Karpas-422 (cell line): ENCODE measurements around the gene POU3F1. TPM values are rescaled to one million over a fixed set of nuclear protein-coding genes. Genes with fewer than 3 reads are reported as not detected.

Experiments
- DNase-seq: peaks from one replicate; pipeline ENCODE4 v3.0.0-alpha.2; 2015
- H2AFZ ChIP-seq: fragments of 200-600 bp; sonication (generic); 2 replicates; pipeline ENCODE4 v1.6.1; 2014; ENCODE audit warnings: antibody characterized with exemption, low read length, mixed read lengths
- H3K27ac ChIP-seq: fragments of 200-600 bp; sonication (generic); 2 replicates; pipeline ENCODE4 v1.5.1; 2014; ENCODE audit warnings: mild to moderate bottlenecking, low read length, moderate library complexity
- H3K27me3 ChIP-seq: fragments of 200-600 bp; sonication (generic); 2 replicates; pipeline ENCODE4 v1.6.1; 2014; ENCODE audit warnings: low read length, mixed read lengths
- H3K36me3 ChIP-seq: fragments of 200-600 bp; sonication (generic); 2 replicates; pipeline ENCODE4 v1.6.1; 2014; ENCODE audit warnings: low read length, mixed read lengths; ENCODE audit not compliant: insufficient read depth
- H3K4me1 ChIP-seq: fragments of 200-600 bp; sonication (generic); 2 replicates; pipeline ENCODE4 v1.6.1; 2014; ENCODE audit warnings: mild to moderate bottlenecking, low read length, mixed read lengths
- H3K4me2 ChIP-seq: fragments of 200-600 bp; sonication (generic); 2 replicates; pipeline ENCODE4 v1.6.1; 2014; ENCODE audit warnings: low read length, low read depth, mild to moderate bottlenecking; ENCODE audit not compliant: poor library complexity, severe bottlenecking
- H3K4me3 ChIP-seq: fragments of 200-600 bp; sonication (generic); 2 replicates; pipeline ENCODE4 v1.5.1; 2014; ENCODE audit warnings: mild to moderate bottlenecking, antibody characterized with exemption, low read length, mixed read lengths
- H3K79me2 ChIP-seq: fragments of 200-600 bp; sonication (generic); 2 replicates; pipeline ENCODE4 v1.6.1; 2014; ENCODE audit warnings: mild to moderate bottlenecking, low read length, mixed read lengths
- H3K9ac ChIP-seq: fragments of 200-600 bp; sonication (generic); 2 replicates; pipeline ENCODE4 v1.6.0; 2014; ENCODE audit warnings: low read length
- H3K9me2 ChIP-seq: fragments of 200-600 bp; sonication (generic), shearing (Covaris generic); replicated peaks from 2 replicates; pipeline ENCODE4 v1.6.0; 2014; ENCODE audit warnings: mild to moderate bottlenecking, low read length, moderate library complexity; ENCODE audit not compliant: insufficient read depth
- H3K9me3 ChIP-seq: fragments of 300-700, 200-600 bp; sonication (generic); 2 replicates; pipeline ENCODE4 v1.6.1; 2014; ENCODE audit warnings: low read length, mixed read lengths
- H4K20me1 ChIP-seq: fragments of 200-600 bp; sonication (generic); 2 replicates; pipeline ENCODE4 v1.6.1; 2014; ENCODE audit warnings: mild to moderate bottlenecking, antibody characterized with exemption, low read length, low read depth; ENCODE audit not compliant: insufficient read depth
- small RNA-seq: library from RNA; depleted of rRNA; stranded (forward); fragments of <200 nt; gene quantifications from one replicate; pipeline ENCODE3, GENCODE V24; 2014
- total RNA-seq: library from RNA; depleted of rRNA; stranded (reverse); fragments of >200 nt; shearing (Covaris generic); gene quantifications from 2 replicates; pipeline ENCODE4 v1.2.3, GENCODE V29; 2014; ENCODE audit warnings: low replicate concordance; rRNA removed

The POU3F1 gene
- total RNA-seq, 1 experiment from 2014 or later: not detected

DNA sequence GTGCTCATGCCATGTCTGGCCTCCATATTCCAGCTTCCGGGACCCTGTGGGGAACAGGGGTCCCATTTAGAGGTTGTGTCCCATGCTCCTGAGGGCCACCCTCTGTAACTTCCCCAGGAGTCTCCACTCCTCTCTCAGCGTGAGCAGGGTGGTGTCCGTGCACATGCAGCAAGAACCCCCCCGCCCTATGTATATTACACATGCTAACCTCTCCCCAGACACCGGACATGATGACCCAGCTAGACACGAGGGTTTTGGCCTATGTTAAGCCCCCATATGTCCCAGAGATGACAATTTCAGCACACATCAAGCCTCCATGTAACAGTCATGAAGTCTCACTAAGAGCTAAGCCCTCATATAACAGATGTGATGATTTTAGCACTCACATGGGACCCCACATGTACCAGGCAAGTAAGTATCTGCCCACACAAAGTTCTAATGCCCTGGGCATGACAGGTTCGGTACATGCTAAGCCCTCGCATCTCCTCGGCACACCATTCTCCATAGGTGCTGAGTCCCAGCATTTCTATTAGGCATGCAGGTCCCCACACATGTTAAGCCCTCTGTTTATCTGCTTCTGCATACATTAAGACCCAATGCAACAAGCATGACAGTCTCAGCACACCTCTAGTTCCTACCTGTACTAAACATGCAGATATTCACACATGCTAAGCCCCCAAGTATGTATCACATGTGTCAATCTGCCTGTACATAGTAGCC lies 48.3 kb downstream of the POU3F1 start:
- Histone ChIP-seq H4K20me1 (no peaks in the 10 kb centered on the region), H3K4me1 (no peaks in the 10 kb centered on the region), H3K9me3 (no peaks in the 10 kb centered on the region), H3K27me3 (no peaks in the 10 kb centered on the region), H3K36me3 (no peaks in the 10 kb centered on the region), H3K79me2 (no peaks in the 10 kb centered on the region), H2AFZ (no peak overlapping the region), H3K4me3 (no peak overlapping the region), H3K9me2 (no peaks in the 10 kb centered on the region), H3K9ac (no peak overlapping the region), H3K27ac (no peak overlapping the region), H3K4me2 (no peak overlapping the region)
- DNase-seq: no peak

DNA sequence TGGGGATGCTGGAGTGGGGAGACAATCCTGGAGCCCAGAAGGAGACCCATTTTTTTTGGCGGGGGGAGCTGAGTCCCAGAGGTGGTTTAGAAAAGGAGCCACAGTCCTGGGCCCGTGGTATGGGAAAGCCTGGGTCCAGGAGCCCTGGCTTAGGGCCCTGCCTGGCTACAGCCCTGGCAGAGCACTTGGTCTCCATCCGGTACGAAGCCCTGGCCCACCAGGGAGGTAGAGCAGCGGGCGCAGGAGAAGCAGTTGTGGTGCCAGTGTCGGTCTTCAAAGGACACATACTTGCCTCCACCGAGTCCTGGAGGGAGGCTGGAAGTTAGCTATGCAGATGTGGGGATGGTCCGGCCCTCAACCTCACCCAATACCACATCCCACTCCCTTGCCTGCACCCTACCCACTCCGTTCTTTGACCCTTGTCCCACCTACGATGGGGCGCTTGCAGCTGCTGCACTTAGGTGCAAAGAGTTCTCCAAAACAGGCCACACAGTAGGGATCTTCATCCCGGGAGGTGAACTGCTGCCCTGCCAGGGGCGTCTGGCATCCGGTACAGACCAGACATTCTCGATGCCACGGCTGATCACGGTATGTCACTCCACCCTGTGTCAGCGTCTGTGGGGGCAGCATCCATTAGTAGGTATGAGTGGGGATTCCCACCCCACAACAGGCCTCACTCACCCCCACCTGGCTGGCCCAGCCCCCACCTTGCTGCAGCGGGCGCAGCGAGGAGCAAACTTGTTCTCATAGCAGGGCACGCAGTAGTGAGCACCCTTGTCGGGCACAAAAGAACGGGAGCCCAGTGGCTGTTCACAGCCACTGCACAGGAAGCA lies 49.1 kb downstream of the POU3F1 start:
- no peak overlapping the region for H2AFZ ChIP-seq
- DNase-seq: no peak
- H3K27me3 ChIP-seq: no peaks in the 10 kb centered on the region
- H3K36me3 ChIP-seq: no peaks in the 10 kb centered on the region
- no peaks in the 10 kb centered on the region for H4K20me1 ChIP-seq
- no peaks in the 10 kb centered on the region for H3K79me2 ChIP-seq
- no peaks in the 10 kb centered on the region for H3K9me3 ChIP-seq
- no peak overlapping the region for H3K4me3 ChIP-seq
- no peak overlapping the region for H3K4me2 ChIP-seq
- H3K9ac ChIP-seq: no peak overlapping the region
- no peaks in the 10 kb centered on the region for H3K4me1 ChIP-seq
- H3K9me2 ChIP-seq: no peaks in the 10 kb centered on the region
- H3K27ac ChIP-seq: no peak overlapping the region

DNA sequence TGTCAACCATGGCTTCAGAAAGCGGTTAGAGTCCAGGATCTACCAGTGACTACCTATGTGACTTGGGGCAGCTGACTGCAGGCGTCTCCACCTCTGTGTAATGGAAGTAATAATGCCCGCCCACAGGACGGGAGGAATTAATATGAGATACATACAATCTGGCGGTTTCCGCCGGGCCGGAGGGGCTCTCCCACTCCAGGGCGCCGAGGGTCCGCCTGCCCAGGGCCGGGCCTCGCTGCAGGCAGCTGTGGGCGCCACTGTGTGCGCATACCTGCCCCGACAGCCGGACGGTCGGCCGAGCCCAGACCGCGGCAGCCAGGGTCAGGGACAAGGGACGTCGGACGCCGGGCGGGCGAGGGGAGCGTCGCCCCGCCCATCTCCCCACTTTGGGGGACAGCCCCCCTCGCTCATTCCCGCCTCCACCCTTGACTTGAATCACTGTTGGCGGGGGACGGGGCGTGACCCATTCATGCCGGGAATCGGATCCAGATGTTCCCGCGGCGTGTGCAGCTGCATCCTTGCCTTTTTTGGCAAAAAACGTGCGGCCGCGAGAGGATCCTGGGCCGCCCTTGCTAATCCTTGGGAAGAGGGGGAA lies 50.7 kb downstream of the POU3F1 start:
- Histone ChIP-seq H4K20me1 (no peaks in the 10 kb centered on the region), H3K4me1 (peaks cover 6% of the 10 kb centered on the region; the same call in 1 of the 2 replicates), H3K36me3 (no peaks in the 10 kb centered on the region), H3K4me2 (no peak overlapping the region), H2AFZ (no peak overlapping the region), H3K4me3 (no peak overlapping the region), H3K27me3 (no peaks in the 10 kb centered on the region), H3K9me3 (no peaks in the 10 kb centered on the region), H3K9me2 (no peaks in the 10 kb centered on the region), H3K27ac (no peak overlapping the region), H3K79me2 (no peaks in the 10 kb centered on the region), H3K9ac (no peak overlapping the region)
- DNase-seq: no peak

DNA sequence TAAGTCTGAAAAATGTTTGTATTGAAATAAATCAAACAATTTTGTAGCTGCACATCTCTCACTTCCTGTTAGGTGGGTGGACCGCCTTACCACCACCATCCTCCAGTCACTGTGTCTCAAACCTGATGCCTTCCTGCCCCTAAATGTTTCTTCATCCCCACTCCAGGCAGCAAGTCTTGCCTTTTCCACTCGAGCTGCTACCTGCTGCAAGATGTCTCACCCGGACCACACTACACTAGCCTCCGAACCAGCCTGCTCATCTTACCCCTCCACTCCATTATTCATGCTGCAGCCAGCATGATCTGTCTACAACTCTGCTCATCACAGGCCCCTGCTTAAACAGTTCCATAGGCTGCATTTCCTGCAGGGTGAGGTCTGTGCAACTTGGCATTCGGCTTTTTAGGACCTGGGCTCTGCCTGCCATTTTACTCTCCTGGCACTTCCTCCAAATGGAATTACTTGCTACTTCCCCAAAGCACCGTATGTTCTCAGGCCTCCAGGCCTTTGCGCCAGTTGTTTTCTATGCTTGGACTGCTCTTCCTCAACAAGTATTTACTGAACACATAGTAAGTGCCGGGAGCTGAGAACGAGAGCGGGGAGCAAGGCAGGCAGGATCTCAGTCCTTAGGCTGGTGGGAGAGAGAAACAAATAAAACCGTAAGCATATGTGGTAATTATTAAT lies 51.6 kb downstream of the POU3F1 start:
- H3K9ac ChIP-seq: no peak overlapping the region

More for the DNA sequence above, 51.6 kb downstream of the POU3F1 start:
- no peaks in the 10 kb centered on the region for H4K20me1 ChIP-seq
- H2AFZ ChIP-seq: no peak overlapping the region
- H3K4me2 ChIP-seq: no peak overlapping the region
- no peaks in the 10 kb centered on the region for H3K9me2 ChIP-seq
- H3K27me3 ChIP-seq: no peaks in the 10 kb centered on the region
- DNase-seq: no peak
- H3K36me3 ChIP-seq: no peaks in the 10 kb centered on the region
- no peak overlapping the region for H3K27ac ChIP-seq
- H3K4me1 ChIP-seq: peaks cover 11% of the 10 kb centered on the region
- no peaks in the 10 kb centered on the region for H3K9me3 ChIP-seq
- H3K4me3 ChIP-seq: no peak overlapping the region
- H3K79me2 ChIP-seq: no peaks in the 10 kb centered on the region

Small RNAs within 50 kb of the gene (small RNA-seq; reads per million reads assigned to genes)
- gene MIR3659: not detected

Other genes with a start within 250 kb of the POU3F1 start
- gene C1orf122, start 239.0 kb downstream of the POU3F1 start, total RNA-seq: 26.2 and 56.2 TPM in 2 replicates
- gene YRDC, start 238.6 kb downstream of the POU3F1 start, total RNA-seq: 17.6 and 21.8 TPM in 2 replicates
- gene MTF1, start 187.2 kb downstream of the POU3F1 start, total RNA-seq: 2.3 and 5.1 TPM in 2 replicates
- 45.7 and 47.0 TPM in 2 replicates for gene INPP5B, start 99.7 kb downstream of the POU3F1 start, total RNA-seq
- 56.8 and 124 TPM in 2 replicates for gene SF3A3, start 56.8 kb downstream of the POU3F1 start, total RNA-seq
- gene FHL3, start 41.3 kb downstream of the POU3F1 start, total RNA-seq: 4.6 and 10.7 TPM in 2 replicates
- 27.3 and 31.1 TPM in 2 replicates for gene UTP11, start 34.1 kb downstream of the POU3F1 start, total RNA-seq